Measurements from ENCODE around the gene MYL11. TPM values are rescaled to one million over a fixed set of nuclear protein-coding genes. Genes with fewer than 3 reads are reported as not detected.
"Not testable (repeated sequence)": the region's sequence is repeated elsewhere in the genome, so short reads cannot be mapped to it uniquely, and the experiment has no call there.

The MYL11 gene
- total and polyA plus RNA-seq, 4 donors = 0.70 TPM; not detected in 3

GRCh38 chr16:30335028-30335597, 39.5 kb upstream of the MYL11 start:
- H3K27me3 ChIP-seq (ENCODE audit: control insufficient read depth in 4 of 4, insufficient read depth in 4 of 4, low read length in 3 of 4); H3K36me3 ChIP-seq (ENCODE audit: control insufficient read depth in 4 of 4, insufficient read depth in 3 of 4, low read depth in 1 of 4, low read length in 3 of 4); H3K9me3 ChIP-seq (ENCODE audit: control insufficient read depth in 4 of 4, low read length in 3 of 4): not testable (repeated sequence)
- H3K4me1 ChIP-seq (ENCODE audit: control insufficient read depth in 4 of 4, insufficient read depth in 4 of 4, low read length in 3 of 4) = peaks cover 0 to 12% (median 6%) of the 10 kb centered on the region in 4 donors
- H3K4me3 ChIP-seq (ENCODE audit: low read depth in 1 of 3, low read length in 3 of 3) = peak overlapping the region; percentile 44 to 57 (median 53)
- H3K9ac ChIP-seq (ENCODE audit: low read depth in 1 of 2, low read length in 2 of 2) = peak overlapping the region in 1 of 2 donors; percentile 56
- DNase-seq (ENCODE audit: low spot score) = peak; percentile 83
- H3K27ac ChIP-seq (ENCODE audit: low read depth in 1 of 2, low read length in 2 of 2) = peak overlapping the region; percentile 79 to 85
- TF ChIP-seq YY1 (IDR thresholded peaks at IDR 0.05) = peak; percentile 2
- peak; percentile 22 for TF ChIP-seq REST (IDR thresholded peaks at IDR 0.05)
- WGBS = under 1% methylated on average over 70 of the region's 70 CpGs

- Histone ChIP-seq H3K27ac (ENCODE audit: low read depth in 1 of 2, low read length in 2 of 2) (peak overlapping the region; percentile 79 to 85), H3K4me3 (ENCODE audit: low read depth in 1 of 3, low read length in 3 of 3) (peak overlapping the region; percentile 44 to 57 (median 56)), H3K36me3 (ENCODE audit: control insufficient read depth in 4 of 4, insufficient read depth in 3 of 4, low read depth in 1 of 4, low read length in 3 of 4) (no peaks in the 10 kb centered on the region), H3K9me3 (ENCODE audit: control insufficient read depth in 4 of 4, low read length in 3 of 4) (no peaks in the 10 kb centered on the region), H3K27me3 (ENCODE audit: control insufficient read depth in 4 of 4, insufficient read depth in 4 of 4, low read length in 3 of 4) (no peaks in the 10 kb centered on the region), H3K9ac (ENCODE audit: low read depth in 1 of 2, low read length in 2 of 2) (peak overlapping the region; percentile 42 to 56), H3K4me1 (ENCODE audit: control insufficient read depth in 4 of 4, insufficient read depth in 4 of 4, low read length in 3 of 4) (peaks cover 2 to 16% (median 6%) of the 10 kb centered on the region in 4 donors)
- peak; percentile 86 for TF ChIP-seq REST (IDR thresholded peaks at IDR 0.05)
- TF ChIP-seq FOXA2 (IDR thresholded peaks at IDR 0.05) = no peak
- TF ChIP-seq FOXA1 (IDR thresholded peaks at IDR 0.05) = no peak
- peak in 1 of 2 donors; percentile 12 for TF ChIP-seq GABPA (IDR thresholded peaks at IDR 0.05 in 1 of 2, conservative IDR thresholded peaks at IDR 0.05 in 1 of 2)
- TF ChIP-seq NR2F2 (IDR thresholded peaks at IDR 0.05) = peak; percentile 82
- TF ChIP-seq HNF4G (IDR thresholded peaks at IDR 0.05) = peak; percentile 85
- TF ChIP-seq CTCF (IDR thresholded peaks at IDR 0.05; ENCODE audit: low read depth, low read length, missing input control) = no peak
- peak; percentile 66 for TF ChIP-seq TAF1 (conservative IDR thresholded peaks at IDR 0.05)
- peak; percentile 91 for TF ChIP-seq SP1 (IDR thresholded peaks at IDR 0.05)
- TF ChIP-seq RXRA (IDR thresholded peaks at IDR 0.05) = peak; percentile 91 to 94
- TF ChIP-seq YY1 (IDR thresholded peaks at IDR 0.05) = peak; percentile 33
- TF ChIP-seq EGR1 (IDR thresholded peaks at IDR 0.05; ENCODE audit: low read depth in 2 of 2) = no peak
- TF ChIP-seq HNF4A (conservative IDR thresholded peaks at IDR 0.05) = peak; percentile 95
- TF ChIP-seq RAD21 (IDR thresholded peaks at IDR 0.05) = peak; percentile 39 to 44
- TF ChIP-seq, protein P1, sequence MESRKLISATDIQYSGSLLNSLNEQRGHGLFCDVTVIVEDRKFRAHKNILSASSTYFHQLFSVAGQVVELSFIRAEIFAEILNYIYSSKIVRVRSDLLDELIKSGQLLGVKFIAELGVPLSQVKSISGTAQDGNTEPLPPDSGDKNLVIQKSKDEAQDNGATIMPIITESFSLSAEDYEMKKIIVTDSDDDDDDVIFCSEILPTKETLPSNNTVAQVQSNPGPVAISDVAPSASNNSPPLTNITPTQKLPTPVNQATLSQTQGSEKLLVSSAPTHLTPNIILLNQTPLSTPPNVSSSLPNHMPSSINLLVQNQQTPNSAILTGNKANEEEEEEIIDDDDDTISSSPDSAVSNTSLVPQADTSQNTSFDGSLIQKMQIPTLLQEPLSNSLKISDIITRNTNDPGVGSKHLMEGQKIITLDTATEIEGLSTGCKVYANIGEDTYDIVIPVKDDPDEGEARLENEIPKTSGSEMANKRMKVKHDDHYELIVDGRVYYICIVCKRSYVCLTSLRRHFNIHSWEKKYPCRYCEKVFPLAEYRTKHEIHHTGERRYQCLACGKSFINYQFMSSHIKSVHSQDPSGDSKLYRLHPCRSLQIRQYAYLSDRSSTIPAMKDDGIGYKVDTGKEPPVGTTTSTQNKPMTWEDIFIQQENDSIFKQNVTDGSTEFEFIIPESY (IDR thresholded peaks at IDR 0.05) = peak; percentile 41
- TF ChIP-seq, protein P2, sequence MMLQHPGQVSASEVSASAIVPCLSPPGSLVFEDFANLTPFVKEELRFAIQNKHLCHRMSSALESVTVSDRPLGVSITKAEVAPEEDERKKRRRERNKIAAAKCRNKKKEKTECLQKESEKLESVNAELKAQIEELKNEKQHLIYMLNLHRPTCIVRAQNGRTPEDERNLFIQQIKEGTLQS (IDR thresholded peaks at IDR 0.05) = no peak
- TF ChIP-seq, protein P3, sequence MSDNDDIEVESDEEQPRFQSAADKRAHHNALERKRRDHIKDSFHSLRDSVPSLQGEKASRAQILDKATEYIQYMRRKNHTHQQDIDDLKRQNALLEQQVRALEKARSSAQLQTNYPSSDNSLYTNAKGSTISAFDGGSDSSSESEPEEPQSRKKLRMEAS (IDR thresholded peaks at IDR 0.05) = peak; percentile 47
- peak; percentile 30 to 43 for TF ChIP-seq JUND (IDR thresholded peaks at IDR 0.05)
- DNase-seq (ENCODE audit: low spot score) = peak; percentile 66
- 18% methylated on average over 17 of the region's 17 CpGs for WGBS
These were observed 38.8 kb upstream of the MYL11 start for GRCh38 chr16:30335598-30336474.

Measured in liver (tissue), 9 donors.